ENCODE results near the gene WIPF2. TPM values are rescaled to one million over a fixed set of nuclear protein-coding genes. Genes with fewer than 3 reads are reported as not detected.

The WIPF2 gene
- total RNA-seq, 2 experiments from 2014 or later = 24.1 to 26.1 TPM

DNA sequence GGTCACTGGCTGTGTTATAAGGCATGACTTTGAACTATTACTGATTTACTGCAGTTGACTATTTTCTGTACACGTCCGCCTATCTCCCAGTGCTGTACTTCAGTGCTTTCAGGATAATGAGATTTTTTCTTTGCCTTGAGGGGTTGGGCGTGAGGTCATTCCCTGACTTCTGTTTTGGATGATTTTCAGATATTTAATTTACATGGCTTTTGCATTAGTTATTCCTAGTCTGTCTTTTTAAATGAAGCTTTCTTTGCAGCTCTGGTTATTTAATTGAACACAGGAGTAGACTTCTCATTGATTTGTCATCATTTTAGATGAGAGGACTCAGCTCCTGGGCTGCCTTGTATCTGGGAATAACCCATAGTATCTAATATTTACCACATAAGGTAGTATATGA lies 23.7 kb downstream of the WIPF2 start:
- Mint-ChIP-seq H3K27ac (no peak overlapping the region), H3K4me3 (no peak overlapping the region), H3K9me3 (ENCODE audit: low read depth) (no peaks in the 10 kb centered on the region), H3K4me1 (peaks cover 12% of the 10 kb centered on the region), H3K27me3 (no peaks in the 10 kb centered on the region), H3K36me3 (peaks cover 3% of the 10 kb centered on the region)
- ATAC-seq (no peak), DNase-seq (no peak)
- CTCF ChIA-PET = interaction anchor here (0.9 to 3.4 kb wide), 3 partner anchors 24 to 167 kb away, joined by 3 to 10 read pairs (median 4); partner anchors contain the start of gene WIPF2

DNA sequence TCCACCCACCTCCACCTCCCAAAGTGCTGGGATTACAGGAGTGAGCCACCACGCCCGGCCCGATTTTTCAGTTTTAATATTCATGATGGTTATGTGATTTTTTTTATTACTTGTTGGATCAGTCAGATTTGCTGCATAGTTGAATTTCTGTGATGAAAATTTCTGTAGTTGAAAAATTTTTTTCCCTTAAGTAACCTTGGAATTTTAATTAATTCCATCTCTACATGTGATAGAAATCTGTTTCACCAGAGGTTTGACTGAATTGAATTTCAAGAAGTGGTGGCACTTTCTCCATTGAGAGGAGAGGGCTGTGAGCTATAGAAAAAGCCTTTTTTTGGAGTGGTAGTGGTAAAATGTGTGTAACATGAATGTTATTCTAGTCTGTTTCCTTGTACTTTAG lies 24.7 kb downstream of the WIPF2 start:
- Mint-ChIP-seq H3K27me3 (no peaks in the 10 kb centered on the region), H3K9me3 (ENCODE audit: low read depth) (no peaks in the 10 kb centered on the region), H3K27ac (no peak overlapping the region), H3K4me3 (no peak overlapping the region), H3K36me3 (peaks cover 3% of the 10 kb centered on the region), H3K4me1 (peaks cover 12% of the 10 kb centered on the region)
- ATAC-seq (no peak), DNase-seq (no peak)
- CTCF ChIA-PET = interaction anchor here (0.9 to 1.2 kb wide), 2 partner anchors 25 to 168 kb away, joined by 3 to 4 read pairs; partner anchors contain the start of gene WIPF2

DNA sequence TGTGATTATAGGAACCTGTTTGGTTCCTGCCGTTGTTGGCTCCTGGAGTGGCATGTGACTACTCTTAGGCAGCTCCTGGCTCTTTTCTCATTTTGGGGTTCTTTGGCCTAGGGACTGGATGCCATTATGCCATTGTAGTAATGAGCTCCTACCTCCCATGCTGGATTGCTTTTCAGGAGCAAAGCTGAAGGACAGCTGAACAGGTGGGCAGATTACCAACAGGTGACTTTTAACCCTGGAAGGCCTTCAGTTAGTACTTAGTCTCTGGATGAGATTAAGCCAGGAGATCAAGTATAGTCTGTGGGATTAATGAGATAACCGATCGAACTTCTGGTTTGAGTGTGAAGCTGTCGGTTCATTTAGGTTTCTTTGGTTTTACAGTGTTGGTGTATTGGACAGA lies 25.2 kb downstream of the WIPF2 start:
- no peak for DNase-seq
- no peak overlapping the region for H3K4me3 Mint-ChIP-seq
- peaks cover 12% of the 10 kb centered on the region for H3K4me1 Mint-ChIP-seq
- no peaks in the 10 kb centered on the region for H3K9me3 Mint-ChIP-seq (ENCODE audit: low read depth)
- no peak for ATAC-seq
- H3K27me3 Mint-ChIP-seq = no peaks in the 10 kb centered on the region
- H3K27ac Mint-ChIP-seq = no peak overlapping the region
- CTCF ChIA-PET = no interaction called here
- peaks cover 3% of the 10 kb centered on the region for H3K36me3 Mint-ChIP-seq

DNA sequence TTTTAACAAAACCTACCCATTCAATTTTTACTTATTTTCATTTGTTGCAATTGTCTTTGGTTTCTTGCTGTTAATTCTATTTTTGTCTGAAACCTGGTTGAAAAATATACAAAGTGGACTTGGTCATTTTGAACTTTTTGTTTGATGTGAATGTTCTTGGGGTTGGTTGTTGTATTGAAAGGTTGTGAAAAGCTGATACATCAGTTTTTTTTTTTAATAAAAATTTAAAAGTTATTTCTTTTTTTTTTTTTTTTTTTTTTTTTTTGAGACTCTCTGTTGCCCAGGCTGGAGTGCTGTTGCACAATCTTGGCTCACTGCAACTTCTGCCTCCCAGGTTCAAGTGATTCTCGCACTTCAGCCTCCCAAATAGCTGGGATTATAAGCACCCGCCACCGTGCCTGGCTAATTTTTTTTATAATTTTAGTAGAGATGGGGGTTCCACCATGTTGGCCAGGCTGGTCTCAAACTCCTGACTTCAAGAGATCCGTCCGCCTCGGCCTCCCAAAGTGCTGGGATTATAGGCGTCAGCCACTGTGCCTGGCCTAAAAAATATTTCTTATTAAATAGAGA lies 28.9 kb downstream of the WIPF2 start:
- no peak overlapping the region for H3K4me3 Mint-ChIP-seq
- H3K9me3 Mint-ChIP-seq (ENCODE audit: low read depth) = no peaks in the 10 kb centered on the region
- ATAC-seq = no peak
- peaks cover 3% of the 10 kb centered on the region for H3K36me3 Mint-ChIP-seq
- H3K27me3 Mint-ChIP-seq = no peaks in the 10 kb centered on the region
- DNase-seq = no peak
- no peaks in the 10 kb centered on the region for H3K4me1 Mint-ChIP-seq
- no peak overlapping the region for H3K27ac Mint-ChIP-seq
- CTCF ChIA-PET = no interaction called here

GRCh38 chr17:40248507-40248906 lies 29.4 kb downstream of the WIPF2 start:
- Mint-ChIP-seq H3K4me1 (no peaks in the 10 kb centered on the region), H3K27ac (no peak overlapping the region), H3K36me3 (peaks cover 3% of the 10 kb centered on the region), H3K27me3 (no peaks in the 10 kb centered on the region), H3K4me3 (no peak overlapping the region), H3K9me3 (ENCODE audit: low read depth) (no peaks in the 10 kb centered on the region)
- CTCF ChIA-PET = no interaction called here
- ATAC-seq = no peak
- DNase-seq = no peak

DNA sequence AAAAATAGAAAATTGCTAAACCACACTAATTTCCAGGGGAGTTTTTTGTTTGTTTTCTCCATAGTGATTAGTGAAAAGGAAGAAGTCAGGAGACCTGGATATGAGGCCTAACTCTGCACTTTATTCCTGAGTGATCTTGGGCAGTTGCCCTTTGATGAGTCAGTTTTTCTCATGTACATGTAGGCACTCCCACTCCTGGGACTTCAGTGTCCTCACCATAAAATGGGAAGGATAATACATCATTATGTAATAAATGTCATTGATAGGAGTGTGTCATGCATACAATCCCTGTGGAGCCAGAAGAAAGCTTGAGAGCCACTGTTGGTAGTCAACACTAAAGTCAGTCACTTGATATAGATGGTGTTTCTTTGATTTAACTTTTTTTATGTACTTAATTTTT lies 32.5 kb downstream of the WIPF2 start:
- DNase-seq (no peak), ATAC-seq (no peak)
- Mint-ChIP-seq H3K4me3 (no peak overlapping the region), H3K9me3 (ENCODE audit: low read depth) (no peaks in the 10 kb centered on the region), H3K27ac (no peak overlapping the region), H3K4me1 (peaks cover 3% of the 10 kb centered on the region), H3K27me3 (no peaks in the 10 kb centered on the region), H3K36me3 (peaks cover 4% of the 10 kb centered on the region)
- CTCF ChIA-PET = interaction anchor here (1.3 kb wide), 1 partner anchor 50 kb away, joined by 4 read pairs; no protein-coding TSS in a partner anchor

DNA sequence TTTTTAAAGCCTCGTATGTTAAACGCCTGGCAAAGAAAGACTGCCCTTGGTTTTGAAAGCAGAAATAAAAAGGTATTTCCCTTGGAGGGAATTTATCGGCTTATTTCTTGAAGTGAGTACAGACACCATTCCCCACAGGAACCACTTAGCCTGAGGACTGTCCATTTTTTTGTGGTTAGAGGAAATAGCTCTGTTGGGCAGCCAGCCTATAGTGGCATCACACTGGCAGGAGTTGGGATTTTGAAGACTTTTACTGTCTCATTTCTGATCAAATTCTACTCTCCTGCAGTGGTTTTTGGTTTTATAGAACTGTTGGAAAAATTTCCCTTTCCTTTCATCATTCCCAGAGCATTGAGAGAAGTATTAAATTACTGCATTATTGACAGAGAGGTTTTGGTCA lies 34.5 kb downstream of the WIPF2 start:
- Mint-ChIP-seq H3K27me3 (no peaks in the 10 kb centered on the region), H3K9me3 (ENCODE audit: low read depth) (no peaks in the 10 kb centered on the region), H3K4me3 (no peak overlapping the region), H3K27ac (no peak overlapping the region), H3K4me1 (peaks cover 3% of the 10 kb centered on the region), H3K36me3 (peaks cover 14% of the 10 kb centered on the region)
- ATAC-seq (no peak), DNase-seq (no peak)
- CTCF ChIA-PET = no interaction called here

DNA sequence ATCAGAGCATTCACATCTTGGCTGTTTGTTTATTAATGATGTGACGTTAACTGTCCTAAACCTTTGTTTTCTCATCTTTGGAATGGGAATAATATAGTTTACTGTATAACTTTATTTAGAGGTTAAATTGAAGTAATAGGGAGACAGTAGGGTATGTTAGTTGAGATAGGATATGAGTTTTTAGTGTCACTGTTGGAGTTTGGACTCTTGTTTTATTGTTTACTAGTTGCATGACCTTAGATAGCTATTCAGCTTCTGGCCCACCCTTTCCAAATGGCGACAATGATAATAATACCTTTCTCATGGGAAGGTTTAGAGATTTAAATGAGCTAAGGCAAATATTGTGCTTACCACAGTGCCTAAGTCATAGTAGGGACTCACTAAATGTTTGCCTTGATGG lies 40.4 kb downstream of the WIPF2 start:
- ATAC-seq (no peak), DNase-seq (no peak)
- CTCF ChIA-PET = interaction anchor here (0.9 to 1.3 kb wide), 3 partner anchors 10 to 40 kb away, joined by 3 to 5 read pairs (median 3); partner anchors contain the start of gene WIPF2
- Mint-ChIP-seq H3K36me3 (peaks cover 26% of the 10 kb centered on the region), H3K27ac (no peak overlapping the region), H3K4me1 (no peaks in the 10 kb centered on the region), H3K9me3 (ENCODE audit: low read depth) (no peaks in the 10 kb centered on the region), H3K27me3 (no peaks in the 10 kb centered on the region), H3K4me3 (no peak overlapping the region)

DNA sequence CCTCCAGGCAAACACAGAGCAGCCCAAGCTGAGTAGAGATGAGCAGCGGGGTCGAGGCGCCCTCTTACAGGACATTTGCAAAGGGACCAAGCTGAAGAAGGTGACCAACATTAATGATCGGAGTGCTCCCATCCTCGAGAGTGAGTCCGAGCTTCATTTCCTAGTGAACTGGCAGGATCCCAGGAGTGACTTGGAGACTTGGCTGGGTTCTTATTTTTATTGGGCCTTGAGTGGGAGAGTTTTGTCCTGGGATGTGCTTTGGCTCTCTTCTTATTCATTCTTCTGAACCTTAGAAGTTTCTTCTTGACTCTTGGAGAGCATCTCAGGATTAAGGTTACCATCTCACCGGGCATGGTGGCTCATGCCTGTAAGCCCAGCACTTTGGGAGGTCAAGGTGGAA lies 41.4 kb downstream of the WIPF2 start:
- no peak overlapping the region for H3K27ac Mint-ChIP-seq
- H3K36me3 Mint-ChIP-seq = peaks cover 32% of the 10 kb centered on the region
- ATAC-seq = no peak
- CTCF ChIA-PET = interaction anchor here (0.7 to 1.3 kb wide), 4 partner anchors 23 to 818 kb away, joined by 3 to 5 read pairs (median 4); partner anchors contain the start of gene WIPF2
- no peak overlapping the region for H3K4me3 Mint-ChIP-seq
- no peak for DNase-seq
- H3K4me1 Mint-ChIP-seq = no peaks in the 10 kb centered on the region
- H3K9me3 Mint-ChIP-seq (ENCODE audit: low read depth) = no peaks in the 10 kb centered on the region
- no peaks in the 10 kb centered on the region for H3K27me3 Mint-ChIP-seq

DNA sequence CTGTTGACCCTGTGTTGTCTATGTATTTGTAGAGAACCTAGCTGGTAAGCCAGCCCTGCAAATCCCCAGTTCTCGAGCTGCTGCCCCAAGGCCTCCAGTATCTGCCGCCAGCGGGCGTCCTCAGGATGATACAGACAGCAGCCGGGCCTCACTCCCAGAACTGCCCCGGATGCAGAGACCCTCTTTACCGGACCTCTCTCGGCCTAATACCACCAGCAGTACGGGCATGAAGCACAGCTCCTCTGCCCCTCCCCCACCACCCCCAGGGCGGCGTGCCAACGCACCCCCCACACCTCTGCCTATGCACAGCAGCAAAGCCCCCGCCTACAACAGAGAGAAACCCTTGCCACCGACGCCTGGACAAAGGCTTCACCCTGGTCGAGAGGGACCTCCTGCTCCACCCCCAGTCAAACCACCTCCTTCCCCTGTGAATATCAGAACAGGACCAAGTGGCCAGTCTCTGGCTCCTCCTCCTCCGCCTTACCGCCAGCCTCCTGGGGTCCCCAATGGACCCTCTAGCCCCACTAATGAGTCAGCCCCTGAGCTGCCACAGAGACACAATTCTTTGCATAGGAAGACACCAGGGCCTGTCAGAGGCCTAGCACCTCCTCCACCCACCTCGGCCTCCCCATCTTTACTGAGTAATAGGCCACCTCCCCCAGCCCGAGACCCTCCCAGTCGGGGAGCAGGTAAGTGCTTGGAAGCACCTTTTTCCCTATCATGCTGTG lies 45.5 kb downstream of the WIPF2 start:
- Mint-ChIP-seq H3K4me1 (no peaks in the 10 kb centered on the region), H3K9me3 (ENCODE audit: low read depth) (no peaks in the 10 kb centered on the region), H3K27ac (no peak overlapping the region), H3K27me3 (no peaks in the 10 kb centered on the region), H3K36me3 (peaks cover 18% of the 10 kb centered on the region), H3K4me3 (no peak overlapping the region)
- ATAC-seq = no peak
- DNase-seq = no peak
- CTCF ChIA-PET = interaction anchor here (0.5 kb wide), 1 partner anchor 203 kb away, joined by 3 read pairs; no protein-coding TSS in a partner anchor

DNA sequence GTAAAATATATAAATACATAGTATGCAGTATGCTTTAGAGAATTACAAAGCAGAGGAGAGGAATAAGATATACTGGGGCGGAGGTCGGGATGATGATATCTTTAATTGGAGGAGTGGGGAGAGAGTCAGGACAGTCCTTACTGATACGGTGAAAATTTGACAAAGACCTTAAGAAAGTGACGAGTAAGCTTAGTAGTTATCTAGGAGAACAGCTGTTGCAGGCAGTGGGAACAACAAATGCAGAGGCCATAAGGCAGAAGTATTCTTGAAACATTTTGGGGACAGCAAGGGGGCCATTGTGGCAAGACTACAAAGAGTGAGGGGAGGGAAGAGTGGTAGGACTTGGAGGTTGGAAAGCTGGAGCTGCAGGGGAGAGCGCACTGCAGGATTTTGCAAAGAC lies 46.2 kb downstream of the WIPF2 start:
- Mint-ChIP-seq H3K27me3 (no peaks in the 10 kb centered on the region), H3K9me3 (ENCODE audit: low read depth) (no peaks in the 10 kb centered on the region), H3K4me3 (no peak overlapping the region), H3K36me3 (peaks cover 18% of the 10 kb centered on the region), H3K4me1 (no peaks in the 10 kb centered on the region), H3K27ac (no peak overlapping the region)
- ATAC-seq = no peak
- CTCF ChIA-PET = no interaction called here
- no peak for DNase-seq

GRCh38 chr17:40266882-40267281 lies 47.8 kb downstream of the WIPF2 start:
- H3K27ac Mint-ChIP-seq = no peak overlapping the region
- H3K9me3 Mint-ChIP-seq (ENCODE audit: low read depth) = no peaks in the 10 kb centered on the region
- no peak overlapping the region for H3K4me3 Mint-ChIP-seq
- CTCF ChIA-PET = interaction anchor here (2.8 kb wide), 1 partner anchor 65 kb away, joined by 6 read pairs; no protein-coding TSS in a partner anchor
- no peaks in the 10 kb centered on the region for H3K27me3 Mint-ChIP-seq
- no peaks in the 10 kb centered on the region for H3K4me1 Mint-ChIP-seq
- ATAC-seq (no peak), DNase-seq (no peak)
- peaks cover 17% of the 10 kb centered on the region for H3K36me3 Mint-ChIP-seq

DNA sequence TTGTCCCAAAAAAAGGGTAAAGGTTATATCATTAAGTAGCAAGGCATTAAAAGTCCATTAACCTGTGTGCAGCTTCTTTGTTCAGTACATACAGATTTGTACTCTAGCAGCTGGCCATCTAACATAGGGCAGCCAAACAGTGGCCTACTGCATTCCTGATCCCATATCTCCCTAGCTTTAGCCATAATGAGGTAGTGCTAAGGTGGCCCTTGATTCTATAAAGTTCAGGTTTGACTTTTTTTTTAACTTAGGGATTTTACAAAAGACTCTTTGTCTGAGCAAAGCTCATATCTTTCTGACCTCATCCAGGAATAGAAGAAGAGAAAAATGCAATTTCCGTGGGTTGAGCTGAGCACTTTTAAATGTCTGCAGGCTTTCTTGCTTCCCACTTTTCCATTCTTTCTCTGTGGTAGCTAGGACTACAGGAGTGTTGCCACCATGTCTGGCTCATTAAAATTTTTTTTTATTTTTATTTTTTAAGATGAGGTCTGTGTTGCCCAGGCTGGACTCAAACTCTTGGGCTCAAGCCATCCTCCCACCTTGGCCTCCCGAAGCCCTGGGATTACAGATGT lies 49.1 kb downstream of the WIPF2 start:
- no peak overlapping the region for H3K4me3 Mint-ChIP-seq
- H3K36me3 Mint-ChIP-seq = peaks cover 10% of the 10 kb centered on the region
- no peaks in the 10 kb centered on the region for H3K9me3 Mint-ChIP-seq (ENCODE audit: low read depth)
- H3K27me3 Mint-ChIP-seq = no peaks in the 10 kb centered on the region
- no peak for ATAC-seq
- DNase-seq = no peak
- no peaks in the 10 kb centered on the region for H3K4me1 Mint-ChIP-seq
- CTCF ChIA-PET = interaction anchor here (0.8 to 2.8 kb wide), 3 partner anchors 13 to 67 kb away, joined by 3 to 6 read pairs (median 4); partner anchors contain the start of gene WIPF2
- H3K27ac Mint-ChIP-seq = no peak overlapping the region

- Mint-ChIP-seq H3K36me3 (peaks cover 46% of the 10 kb centered on the region), H3K4me1 (peaks cover 35% of the 10 kb centered on the region), H3K27me3 (no peaks in the 10 kb centered on the region), H3K27ac (no peak overlapping the region), H3K9me3 (ENCODE audit: low read depth) (no peaks in the 10 kb centered on the region), H3K4me3 (no peak overlapping the region)
- ATAC-seq (no peak), DNase-seq (no peak)
- CTCF ChIA-PET = no interaction called here
Measured at GRCh38 chr17:40278414-40278813, 59.3 kb downstream of the WIPF2 start.
